ENCODE results near the gene SPINT2.
"Not testable (repeated sequence)": the region's sequence is repeated elsewhere in the genome, so short reads cannot be mapped to it uniquely, and the experiment has no call there.

Gene SPINT2

GRCh38 chr19:38252385-38252784, 12.0 kb upstream of the SPINT2 start:
- Histone ChIP-seq H3K27me3 (replicated peaks; ENCODE audit: control insufficient read depth, insufficient read depth, low read length, poor library complexity, severe bottlenecking) (peaks cover 9% of the 10 kb centered on the region), H3K4me3 (ENCODE audit: insufficient read depth, low read depth, low read length, poor library complexity, severe bottlenecking) (no peak overlapping the region), H3K9me3 (ENCODE audit: control insufficient read depth, low read length) (no peaks in the 10 kb centered on the region), H3K4me1 (ENCODE audit: control insufficient read depth, insufficient read depth, low read length, poor library complexity, severe bottlenecking) (peaks cover 5% of the 10 kb centered on the region), H3K27ac (ENCODE audit: insufficient read depth, low read length, poor library complexity, severe bottlenecking) (no peak overlapping the region), H3K36me3 (ENCODE audit: control insufficient read depth, insufficient read depth, low read length) (no peaks in the 10 kb centered on the region)
- no peak for DNase-seq

GRCh38 chr19:38252941-38253691, 11.3 kb upstream of the SPINT2 start:
- Histone ChIP-seq H3K27ac (ENCODE audit: insufficient read depth, low read length, poor library complexity, severe bottlenecking) (no peak overlapping the region), H3K9me3 (ENCODE audit: control insufficient read depth, low read length) (no peaks in the 10 kb centered on the region), H3K36me3 (ENCODE audit: control insufficient read depth, insufficient read depth, low read length) (no peaks in the 10 kb centered on the region), H3K4me3 (ENCODE audit: insufficient read depth, low read depth, low read length, poor library complexity, severe bottlenecking) (no peak overlapping the region), H3K4me1 (ENCODE audit: control insufficient read depth, insufficient read depth, low read length, poor library complexity, severe bottlenecking) (peaks cover 5% of the 10 kb centered on the region), H3K27me3 (replicated peaks; ENCODE audit: control insufficient read depth, insufficient read depth, low read length, poor library complexity, severe bottlenecking) (peaks cover 9% of the 10 kb centered on the region)
- no peak for DNase-seq

DNA sequence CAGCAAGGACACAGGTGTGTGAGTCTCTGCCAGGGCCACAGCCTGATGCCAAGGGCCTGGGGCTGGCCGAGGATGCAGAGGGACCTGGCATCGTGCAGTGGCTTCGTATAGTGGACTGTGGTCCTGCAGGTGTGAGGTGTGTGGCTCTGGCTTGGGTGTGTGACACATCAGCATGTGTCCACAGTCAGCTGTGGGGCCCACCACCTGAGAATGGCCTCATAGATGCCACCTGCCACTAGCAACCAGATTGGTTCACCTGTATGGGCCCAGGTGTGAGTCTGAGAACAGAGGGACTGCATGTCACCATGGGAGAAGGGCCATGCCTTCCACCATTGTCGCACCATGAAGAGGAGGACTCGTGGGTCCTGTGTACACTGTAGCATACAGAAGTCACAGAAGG, 10.6 kb upstream of the SPINT2 start:
- H3K4me3 ChIP-seq (ENCODE audit: insufficient read depth, low read depth, low read length, poor library complexity, severe bottlenecking), result no peak overlapping the region
- H3K4me1 ChIP-seq (ENCODE audit: control insufficient read depth, insufficient read depth, low read length, poor library complexity, severe bottlenecking), result peaks cover 5% of the 10 kb centered on the region
- no peak for DNase-seq
- no peaks in the 10 kb centered on the region for H3K9me3 ChIP-seq (ENCODE audit: control insufficient read depth, low read length)
- no peaks in the 10 kb centered on the region for H3K36me3 ChIP-seq (ENCODE audit: control insufficient read depth, insufficient read depth, low read length)
- H3K27ac ChIP-seq (ENCODE audit: insufficient read depth, low read length, poor library complexity, severe bottlenecking), result no peak overlapping the region
- H3K27me3 ChIP-seq (replicated peaks; ENCODE audit: control insufficient read depth, insufficient read depth, low read length, poor library complexity, severe bottlenecking), result peaks cover 9% of the 10 kb centered on the region

DNA sequence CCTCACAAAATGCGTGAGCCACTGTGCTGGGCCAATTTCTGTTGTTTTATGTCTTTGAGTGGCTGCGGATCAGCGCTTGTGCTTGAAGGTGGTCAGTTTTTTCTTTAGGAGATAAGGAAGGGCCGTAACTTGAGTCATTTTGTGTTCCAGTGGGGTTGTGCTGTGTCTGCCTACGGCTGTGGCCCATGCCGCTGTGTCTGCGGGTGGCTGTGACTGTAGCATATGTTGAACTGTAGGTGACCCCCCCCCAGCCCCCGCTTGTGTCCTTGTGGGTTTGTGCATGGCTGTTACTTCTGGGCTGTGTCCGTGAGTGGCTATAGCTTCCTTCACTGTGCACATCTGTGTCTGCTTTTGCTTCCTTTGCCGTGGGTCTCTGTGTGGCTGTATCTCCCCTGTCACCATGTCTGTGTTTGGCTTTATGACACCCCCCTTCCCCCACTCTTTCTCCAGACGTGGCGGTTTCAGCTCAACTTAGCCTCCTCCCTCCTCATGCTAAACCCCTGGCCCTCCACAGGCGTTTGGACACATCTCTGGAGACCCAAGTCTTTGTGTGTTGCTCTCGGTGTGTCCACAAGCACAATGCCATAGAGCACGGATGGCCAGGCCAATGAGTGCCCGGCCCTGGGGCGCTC, 8.9 kb upstream of the SPINT2 start:
- no peak for DNase-seq
- no peak overlapping the region for H3K27ac ChIP-seq (ENCODE audit: insufficient read depth, low read length, poor library complexity, severe bottlenecking)
- peaks cover 9% of the 10 kb centered on the region for H3K27me3 ChIP-seq (replicated peaks; ENCODE audit: control insufficient read depth, insufficient read depth, low read length, poor library complexity, severe bottlenecking)
- no peak overlapping the region for H3K4me3 ChIP-seq (ENCODE audit: insufficient read depth, low read depth, low read length, poor library complexity, severe bottlenecking)
- no peaks in the 10 kb centered on the region for H3K36me3 ChIP-seq (ENCODE audit: control insufficient read depth, insufficient read depth, low read length)
- no peaks in the 10 kb centered on the region for H3K9me3 ChIP-seq (ENCODE audit: control insufficient read depth, low read length)
- peaks cover 5% of the 10 kb centered on the region for H3K4me1 ChIP-seq (ENCODE audit: control insufficient read depth, insufficient read depth, low read length, poor library complexity, severe bottlenecking)

DNA sequence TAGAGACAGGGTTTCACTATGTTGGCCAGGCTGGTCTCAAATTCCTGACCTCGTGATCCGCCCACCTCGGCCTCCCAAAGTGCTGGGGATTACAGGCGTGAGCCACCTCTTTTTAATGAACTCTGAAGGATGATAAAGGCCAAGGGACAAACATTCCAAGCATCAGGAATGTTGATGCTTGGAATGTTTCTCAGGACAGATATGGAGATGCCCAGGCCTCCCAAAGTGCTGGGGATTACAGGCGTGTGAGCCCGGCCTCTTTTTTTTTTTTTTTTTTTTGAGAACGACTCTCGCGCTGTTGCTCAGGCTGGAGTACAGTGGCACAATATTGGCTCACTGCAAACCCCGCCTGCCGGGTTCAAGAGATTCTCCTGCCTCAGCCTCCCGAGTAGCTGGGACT, 2.4 kb upstream of the SPINT2 start:
- H3K36me3 ChIP-seq (ENCODE audit: control insufficient read depth, insufficient read depth, low read length); H3K4me3 ChIP-seq (ENCODE audit: insufficient read depth, low read depth, low read length, poor library complexity, severe bottlenecking); H3K9me3 ChIP-seq (ENCODE audit: control insufficient read depth, low read length); H3K27ac ChIP-seq (ENCODE audit: insufficient read depth, low read length, poor library complexity, severe bottlenecking); DNase-seq; H3K27me3 ChIP-seq (replicated peaks; ENCODE audit: control insufficient read depth, insufficient read depth, low read length, poor library complexity, severe bottlenecking): not testable (repeated sequence)
- peaks cover 13% of the 10 kb centered on the region for H3K4me1 ChIP-seq (ENCODE audit: control insufficient read depth, insufficient read depth, low read length, poor library complexity, severe bottlenecking)

- DNase-seq, result no peak
- peaks cover 13% of the 10 kb centered on the region for H3K4me1 ChIP-seq (ENCODE audit: control insufficient read depth, insufficient read depth, low read length, poor library complexity, severe bottlenecking)
- no peak overlapping the region for H3K4me3 ChIP-seq (ENCODE audit: insufficient read depth, low read depth, low read length, poor library complexity, severe bottlenecking)
- H3K36me3 ChIP-seq (ENCODE audit: control insufficient read depth, insufficient read depth, low read length), result no peaks in the 10 kb centered on the region
- H3K27me3 ChIP-seq (replicated peaks; ENCODE audit: control insufficient read depth, insufficient read depth, low read length, poor library complexity, severe bottlenecking), result no peaks in the 10 kb centered on the region
- H3K9me3 ChIP-seq (ENCODE audit: control insufficient read depth, low read length), result no peaks in the 10 kb centered on the region
- no peak overlapping the region for H3K27ac ChIP-seq (ENCODE audit: insufficient read depth, low read length, poor library complexity, severe bottlenecking)
Observed at GRCh38 chr19:38262585-38263268, 1.6 kb upstream of the SPINT2 start.

- peak in 2 of 3 donors; percentile 59 to 67 for DNase-seq
- Histone ChIP-seq H3K9me3 (ENCODE audit: control insufficient read depth, low read length) (no peaks in the 10 kb centered on the region), H3K36me3 (ENCODE audit: control insufficient read depth, insufficient read depth, low read length) (no peaks in the 10 kb centered on the region), H3K4me3 (ENCODE audit: insufficient read depth, low read depth, low read length, poor library complexity, severe bottlenecking) (peak overlapping the region; percentile 66), H3K27ac (ENCODE audit: insufficient read depth, low read length, poor library complexity, severe bottlenecking) (peak overlapping the region; percentile 58), H3K4me1 (ENCODE audit: control insufficient read depth, insufficient read depth, low read length, poor library complexity, severe bottlenecking) (peaks cover 13% of the 10 kb centered on the region), H3K27me3 (replicated peaks; ENCODE audit: control insufficient read depth, insufficient read depth, low read length, poor library complexity, severe bottlenecking) (no peaks in the 10 kb centered on the region)
Observed at GRCh38 chr19:38263689-38264485, 486 bp upstream of the SPINT2 start.

DNA sequence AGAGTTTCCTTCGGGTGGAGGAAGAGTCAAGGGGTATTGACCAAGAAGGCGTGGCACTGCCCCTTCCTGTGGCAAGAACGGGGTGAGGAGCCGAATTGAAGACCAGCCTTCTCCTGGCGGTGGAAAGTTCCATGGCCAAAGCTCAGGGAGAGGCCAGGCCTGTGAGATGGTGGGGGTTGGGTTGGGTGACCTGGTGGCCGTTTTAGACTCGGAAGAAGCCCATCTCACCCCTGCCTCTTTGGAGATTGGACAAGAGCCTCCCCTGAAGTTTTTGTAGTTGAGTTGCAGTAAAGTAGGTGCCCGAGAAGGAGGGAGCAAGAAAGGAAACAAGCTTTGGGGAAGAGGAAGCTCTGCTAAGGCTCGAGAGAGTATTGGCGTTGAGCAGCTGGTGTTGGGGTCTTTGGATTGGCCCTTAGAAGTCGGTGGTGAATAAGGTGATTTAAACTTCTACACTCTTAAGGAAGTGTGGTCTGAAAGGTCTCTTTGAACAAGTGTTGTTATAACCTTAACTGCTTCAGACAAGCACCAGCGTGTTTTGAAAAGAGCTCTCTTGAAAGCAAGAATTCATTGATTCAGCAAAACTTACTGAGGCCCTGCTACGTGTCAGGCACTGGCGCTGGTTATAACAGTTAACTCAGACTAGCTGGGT, 964 bp downstream of the SPINT2 start:
- Histone ChIP-seq H3K36me3 (ENCODE audit: control insufficient read depth, insufficient read depth, low read length) (no peaks in the 10 kb centered on the region), H3K4me3 (ENCODE audit: insufficient read depth, low read depth, low read length, poor library complexity, severe bottlenecking) (peak overlapping the region; percentile 66), H3K9me3 (ENCODE audit: control insufficient read depth, low read length) (no peaks in the 10 kb centered on the region), H3K27me3 (replicated peaks; ENCODE audit: control insufficient read depth, insufficient read depth, low read length, poor library complexity, severe bottlenecking) (no peaks in the 10 kb centered on the region), H3K27ac (ENCODE audit: insufficient read depth, low read length, poor library complexity, severe bottlenecking) (peak overlapping the region; percentile 58), H3K4me1 (ENCODE audit: control insufficient read depth, insufficient read depth, low read length, poor library complexity, severe bottlenecking) (peaks cover 13% of the 10 kb centered on the region)
- DNase-seq, result no peak

DNA sequence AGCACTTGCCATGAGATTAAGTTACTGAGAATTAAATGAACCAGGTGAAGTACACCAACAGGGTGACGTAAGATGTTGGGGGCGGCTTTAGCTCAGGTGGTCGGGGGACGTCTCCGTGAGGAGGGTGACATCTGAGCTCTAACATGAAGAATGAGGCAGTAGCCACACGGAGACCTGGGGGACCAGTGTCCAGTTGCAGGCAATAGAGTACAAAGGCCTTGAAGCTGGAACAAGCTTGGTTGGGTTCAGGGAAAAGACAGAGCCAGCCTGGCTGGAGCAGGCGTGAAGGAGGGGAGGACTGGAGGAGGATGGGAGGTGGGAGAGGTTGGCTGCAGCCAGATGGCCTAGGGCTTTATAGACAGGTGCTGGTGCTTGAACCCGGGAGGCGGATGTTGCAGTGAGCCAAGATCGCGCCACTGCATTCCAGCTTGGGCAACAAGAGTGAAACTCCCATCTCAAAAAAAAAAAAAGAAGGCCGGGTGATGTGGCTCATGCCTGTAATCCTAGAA, 1.6 kb downstream of the SPINT2 start:
- Histone ChIP-seq H3K9me3 (ENCODE audit: control insufficient read depth, low read length) (no peaks in the 10 kb centered on the region), H3K27ac (ENCODE audit: insufficient read depth, low read length, poor library complexity, severe bottlenecking) (no peak overlapping the region), H3K36me3 (ENCODE audit: control insufficient read depth, insufficient read depth, low read length) (no peaks in the 10 kb centered on the region), H3K27me3 (replicated peaks; ENCODE audit: control insufficient read depth, insufficient read depth, low read length, poor library complexity, severe bottlenecking) (no peaks in the 10 kb centered on the region), H3K4me1 (ENCODE audit: control insufficient read depth, insufficient read depth, low read length, poor library complexity, severe bottlenecking) (peaks cover 13% of the 10 kb centered on the region), H3K4me3 (ENCODE audit: insufficient read depth, low read depth, low read length, poor library complexity, severe bottlenecking) (no peak overlapping the region)
- no peak for DNase-seq
